Activated CD8-positive, alpha-beta memory T cell treated with anti-CD3 and anti-CD28 coated beads, Interleukin-2, amount 50 U/mL, for 1 hour (primary cell): ENCODE results near the gene CYP46A1.

Experiments
- DNase-seq: peaks from one replicate; pipeline ENCODE4 v3.0.0-alpha.2; 2020; ENCODE audit errors: extremely low read depth

Gene CYP46A1

DNA sequence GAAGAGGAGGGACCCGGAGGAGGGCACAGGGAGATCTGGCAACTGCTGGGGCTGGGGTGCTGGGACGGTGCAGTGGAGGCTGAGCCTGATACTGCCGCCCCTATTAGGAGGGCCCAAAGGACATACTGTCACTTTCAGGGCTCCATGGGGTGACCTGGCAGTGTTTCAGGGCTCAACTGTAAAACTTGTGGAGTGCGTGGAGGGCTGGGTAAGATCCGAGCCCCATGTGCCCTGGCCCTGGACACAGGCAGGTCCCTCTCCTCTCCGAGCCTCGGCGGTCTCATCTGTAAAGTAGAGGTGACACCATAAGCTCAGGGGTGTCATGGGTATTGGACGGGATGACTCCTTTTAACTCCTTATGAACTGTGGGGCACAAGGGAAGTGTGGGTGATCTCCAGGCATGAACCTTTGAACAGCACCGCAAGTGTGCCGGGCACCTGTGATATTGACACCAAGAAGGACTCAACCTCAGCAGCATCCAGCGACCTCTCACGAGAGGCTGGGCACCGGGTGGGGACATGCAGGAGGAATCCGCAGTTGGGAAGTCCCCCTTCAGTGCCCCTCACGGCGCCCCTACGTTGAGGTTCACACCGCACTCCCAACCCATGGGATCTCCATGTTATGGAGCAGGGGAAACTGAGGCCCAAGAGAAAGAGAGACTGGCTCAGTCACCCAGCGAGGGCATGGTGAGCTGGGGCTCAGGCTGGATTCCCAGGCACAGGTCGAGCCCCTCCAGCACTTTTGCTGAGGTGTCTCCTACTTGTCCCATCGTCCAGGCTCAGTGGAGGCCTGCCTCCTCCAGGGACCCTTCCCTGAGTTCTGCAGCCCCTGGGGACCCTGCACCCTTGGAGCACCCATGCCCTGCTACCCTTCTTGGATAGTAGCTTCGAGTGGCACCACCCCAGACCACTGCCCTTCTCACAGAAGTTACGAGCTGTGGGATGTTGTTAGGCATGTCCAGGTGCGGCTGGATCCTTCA, 58.7 kb downstream of the CYP46A1 start:
- DNase-seq: no peak

DNA sequence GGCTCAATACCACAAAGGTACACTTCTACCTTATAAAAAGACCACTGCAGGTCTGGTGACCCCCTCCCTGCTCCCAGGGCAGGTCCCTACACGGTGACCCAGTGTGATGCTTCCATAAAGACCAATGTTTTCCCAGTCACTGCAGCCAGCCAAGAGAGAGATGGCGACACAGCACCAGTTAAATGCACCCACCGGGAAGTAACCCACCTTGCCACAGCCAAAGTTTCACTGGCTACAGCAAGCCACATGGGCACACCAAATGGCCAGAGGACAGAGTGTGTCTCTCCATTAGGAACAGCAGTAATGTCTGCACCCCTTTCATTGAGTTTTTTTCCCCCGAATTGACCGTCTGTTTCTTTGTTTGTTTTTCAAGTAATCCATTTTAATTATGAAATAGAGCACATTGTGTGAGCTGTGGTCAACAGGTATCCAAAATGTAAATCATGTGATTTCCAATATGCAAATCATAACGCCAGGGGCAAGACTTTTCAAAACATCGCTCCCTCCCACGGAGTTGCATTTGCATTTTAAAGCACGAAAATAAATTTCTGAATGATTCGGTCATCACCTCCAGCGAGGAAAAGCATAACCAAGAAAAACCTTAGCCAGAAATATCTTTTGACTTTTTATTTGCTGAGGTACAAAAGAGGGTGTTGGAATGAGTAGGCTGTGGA, 60.2 kb downstream of the CYP46A1 start:
- DNase-seq: no peak

DNA sequence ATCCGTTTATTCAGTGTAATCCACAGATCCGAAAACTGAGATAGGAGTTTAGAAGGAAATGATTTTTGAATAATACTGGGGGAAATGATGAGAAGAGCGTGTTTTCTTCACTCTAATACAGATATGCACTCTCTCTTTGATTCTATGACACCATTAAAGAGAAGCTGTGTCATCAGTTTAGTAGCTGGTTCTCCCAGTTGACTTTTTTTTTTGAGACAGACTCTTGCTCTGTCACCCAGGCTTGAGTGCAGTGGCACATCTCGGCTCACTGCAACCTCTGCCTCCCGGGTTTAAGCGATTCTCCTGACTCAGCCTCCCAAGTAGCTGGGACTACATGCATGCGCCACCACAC, 60.8 kb downstream of the CYP46A1 start:
- DNase-seq: no peak

DNA sequence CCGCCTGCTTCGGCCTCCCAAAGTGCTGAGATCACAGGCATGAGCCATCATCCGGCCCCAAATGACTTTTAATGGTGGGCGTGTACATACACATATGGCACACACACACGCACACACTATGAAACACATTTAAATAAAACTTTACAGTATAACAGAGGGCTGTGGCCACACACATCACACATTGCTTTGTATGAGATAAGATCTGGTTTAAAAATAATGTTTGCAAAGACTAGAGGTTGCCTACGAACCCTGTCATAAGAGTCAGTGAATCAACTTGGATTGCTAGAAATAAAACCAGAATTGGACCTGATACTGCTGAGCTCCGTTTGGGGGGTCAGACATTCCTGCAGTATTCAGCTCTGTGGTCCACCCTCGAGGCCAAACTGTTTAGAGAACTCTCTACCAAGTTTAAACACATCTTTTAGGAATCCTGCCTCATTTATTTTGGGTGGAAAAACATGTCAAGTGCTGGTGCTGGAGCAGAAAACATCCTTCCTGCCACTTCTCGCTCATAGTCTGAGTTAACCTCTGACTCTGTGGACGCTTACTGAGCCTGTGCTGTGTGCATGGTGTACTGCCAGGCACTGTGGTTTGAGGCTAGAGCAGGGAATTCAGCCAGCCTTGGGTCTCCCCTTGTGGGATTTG, 61.3 kb downstream of the CYP46A1 start:
- no peak for DNase-seq

DNA sequence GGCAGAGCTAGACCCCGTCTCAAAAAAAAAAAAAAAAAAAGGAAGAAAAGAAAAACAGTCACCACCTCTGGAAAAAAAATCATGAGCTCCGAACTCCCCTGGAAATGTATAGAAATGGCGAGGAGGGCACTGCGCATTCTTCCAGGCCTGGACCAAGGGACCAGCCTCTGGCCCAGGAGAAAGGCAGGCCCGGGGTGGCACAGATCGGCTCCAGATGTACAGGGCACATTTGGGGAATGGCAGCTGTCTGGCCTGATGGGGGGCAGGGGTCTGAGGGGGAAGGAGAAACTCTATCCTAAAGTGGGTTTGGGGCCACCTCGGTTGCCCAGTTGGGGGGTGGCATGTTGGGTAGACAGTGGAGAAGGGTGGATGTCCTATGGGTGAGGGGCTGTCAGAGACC, 63.1 kb downstream of the CYP46A1 start:
- DNase-seq: no peak

DNA sequence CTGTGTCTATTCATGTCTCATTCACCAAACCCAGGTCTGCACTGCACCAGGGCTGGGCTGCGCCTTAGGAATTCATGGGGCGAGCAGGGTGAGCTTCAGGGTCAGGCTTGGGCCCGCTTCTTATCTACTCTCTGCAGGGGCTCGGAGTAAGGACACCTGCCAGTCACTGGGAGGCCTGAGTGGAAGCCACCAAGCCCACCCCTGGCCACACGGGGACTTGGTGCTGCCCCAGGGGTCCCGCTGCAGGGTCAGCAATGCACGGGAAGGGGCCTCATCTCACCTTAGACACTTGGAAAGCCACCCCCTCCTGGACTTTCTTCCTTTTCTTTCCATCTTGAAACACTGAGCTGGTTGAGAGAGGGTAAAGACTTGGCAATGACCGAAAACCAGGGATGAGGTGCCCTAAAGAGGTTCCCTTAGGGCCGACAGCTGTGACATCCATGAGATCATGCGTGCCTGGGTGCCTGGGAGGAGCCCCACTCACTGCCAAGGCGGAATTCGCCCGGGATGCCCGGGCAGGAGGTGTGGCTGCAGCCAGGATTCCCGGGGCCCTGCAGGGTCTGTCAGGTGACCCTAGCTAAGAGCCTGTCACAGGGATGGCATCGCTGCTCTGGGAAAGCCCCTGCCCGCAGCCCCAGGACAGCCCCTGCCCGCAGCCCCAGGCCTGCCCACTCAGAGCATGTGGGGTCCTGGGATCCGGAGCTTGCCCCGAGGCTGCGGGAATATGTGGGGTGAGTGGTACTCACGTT, 63.7 kb downstream of the CYP46A1 start:
- DNase-seq: no peak

DNA sequence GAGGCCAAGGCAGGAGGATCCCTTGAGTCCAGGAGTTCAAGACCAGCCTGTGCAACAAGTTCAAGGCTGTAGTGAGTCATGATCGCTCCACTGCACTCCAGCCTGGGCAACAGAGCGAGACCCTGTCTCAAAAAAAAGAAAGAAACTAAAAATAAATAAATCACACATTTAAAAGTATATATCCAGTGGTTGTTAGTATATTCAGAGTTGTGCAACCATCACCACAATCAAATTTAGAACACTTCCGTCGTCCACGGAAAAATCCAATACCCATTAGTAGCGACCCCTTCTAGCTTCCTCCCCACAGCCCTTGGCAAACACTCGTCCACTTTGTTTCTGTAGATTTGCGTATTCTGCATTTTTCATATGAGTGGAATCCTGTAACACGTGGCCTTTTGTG, 64.4 kb downstream of the CYP46A1 start:
- no peak for DNase-seq

DNA sequence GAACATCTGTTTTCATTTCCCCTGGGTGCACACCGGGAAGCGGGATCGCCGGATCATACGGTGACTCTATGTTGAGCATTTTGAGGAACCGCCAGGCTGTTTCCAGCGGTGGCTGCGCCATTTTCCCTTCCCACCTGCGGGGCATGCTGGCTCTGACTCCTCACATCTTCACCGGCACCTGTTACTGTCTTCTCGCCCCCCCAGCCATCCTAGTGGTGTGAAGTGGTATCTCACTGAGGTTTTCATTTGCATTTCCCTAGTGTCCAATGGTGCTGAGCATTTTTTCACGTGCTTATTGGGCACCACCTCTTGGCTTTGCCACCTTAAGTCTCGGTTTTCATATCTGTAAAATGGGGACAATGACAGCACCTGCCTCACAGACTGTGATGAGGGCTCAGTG, 65.0 kb downstream of the CYP46A1 start:
- no peak for DNase-seq

DNA sequence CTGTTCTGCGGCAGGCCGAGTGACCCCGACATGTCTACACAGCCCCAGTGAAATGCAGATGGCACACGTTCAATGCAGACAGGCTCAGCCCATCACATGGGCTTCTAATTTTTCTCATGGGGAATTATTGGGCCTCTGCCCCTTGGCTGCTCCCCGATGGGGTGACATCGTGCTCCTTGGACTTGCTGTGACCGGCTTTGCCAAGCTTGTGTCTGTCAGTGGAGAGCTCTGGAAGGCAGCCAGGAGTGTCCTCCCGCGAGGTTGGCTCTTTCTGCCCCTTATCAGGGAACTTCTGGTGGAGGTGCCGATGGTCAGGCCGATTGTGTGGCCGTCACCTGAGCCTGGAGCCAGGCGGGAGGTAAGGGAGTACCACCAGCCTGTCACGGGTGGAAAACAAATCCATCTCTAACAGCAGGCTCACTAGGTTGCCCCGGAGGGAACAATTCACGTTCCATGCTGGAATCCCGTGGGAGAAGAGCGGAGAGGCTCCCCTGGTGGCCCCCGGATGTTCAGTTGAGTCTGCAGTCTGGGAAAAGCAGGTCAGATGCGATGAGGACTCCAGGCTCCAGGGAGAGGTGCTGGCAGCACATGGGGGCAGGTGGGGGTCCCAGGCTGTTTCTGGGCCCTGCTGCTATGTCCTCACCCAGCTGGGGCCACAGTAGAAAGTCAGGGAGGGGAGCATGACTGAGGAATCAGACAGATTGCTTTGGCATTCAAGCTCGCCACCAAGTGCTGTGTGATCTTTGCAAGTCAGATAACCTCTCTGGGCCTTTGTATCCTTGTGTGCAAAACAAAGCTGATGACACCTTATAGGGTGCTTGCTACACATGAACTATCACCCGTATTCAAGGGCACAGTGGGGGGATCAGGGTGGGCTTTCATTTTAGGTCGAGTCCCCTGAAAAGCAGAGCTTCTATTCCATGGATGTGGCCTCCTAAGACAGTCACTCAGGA, 65.9 kb downstream of the CYP46A1 start:
- DNase-seq: no peak

DNA sequence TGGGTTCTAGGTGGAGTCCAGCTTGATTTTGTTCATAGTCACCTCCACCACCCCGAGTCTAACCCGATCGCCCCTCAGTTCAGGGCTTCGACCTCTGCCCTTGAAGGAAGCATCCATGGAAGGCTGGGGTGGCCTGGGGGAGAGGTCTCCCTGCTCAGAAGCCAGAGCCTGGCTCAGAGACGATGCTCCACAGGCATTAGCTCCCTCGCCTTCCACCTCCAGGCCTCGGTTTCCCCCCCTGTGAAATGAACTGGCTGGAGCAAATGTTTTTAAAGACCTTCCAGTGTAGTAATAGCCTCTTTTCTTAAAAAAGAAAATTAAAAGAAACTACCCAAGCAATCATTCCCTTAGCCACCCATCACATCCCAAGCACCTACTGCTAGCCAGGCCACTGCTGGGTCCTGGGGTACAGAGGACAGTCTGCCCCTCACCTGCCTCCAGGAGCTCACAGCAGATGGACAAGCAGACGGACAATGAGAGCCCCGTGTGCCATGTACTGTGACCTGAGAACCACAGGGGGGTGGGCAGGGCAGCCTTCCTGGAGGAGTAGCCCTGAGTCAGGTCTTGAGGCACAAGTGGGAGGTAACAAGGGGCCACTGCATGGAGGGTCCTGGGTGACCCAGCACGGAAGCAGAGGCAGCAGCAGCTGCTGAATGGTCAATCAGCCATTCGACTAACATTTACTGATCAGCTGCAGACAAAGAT, 66.8 kb downstream of the CYP46A1 start:
- DNase-seq: no peak

DNA sequence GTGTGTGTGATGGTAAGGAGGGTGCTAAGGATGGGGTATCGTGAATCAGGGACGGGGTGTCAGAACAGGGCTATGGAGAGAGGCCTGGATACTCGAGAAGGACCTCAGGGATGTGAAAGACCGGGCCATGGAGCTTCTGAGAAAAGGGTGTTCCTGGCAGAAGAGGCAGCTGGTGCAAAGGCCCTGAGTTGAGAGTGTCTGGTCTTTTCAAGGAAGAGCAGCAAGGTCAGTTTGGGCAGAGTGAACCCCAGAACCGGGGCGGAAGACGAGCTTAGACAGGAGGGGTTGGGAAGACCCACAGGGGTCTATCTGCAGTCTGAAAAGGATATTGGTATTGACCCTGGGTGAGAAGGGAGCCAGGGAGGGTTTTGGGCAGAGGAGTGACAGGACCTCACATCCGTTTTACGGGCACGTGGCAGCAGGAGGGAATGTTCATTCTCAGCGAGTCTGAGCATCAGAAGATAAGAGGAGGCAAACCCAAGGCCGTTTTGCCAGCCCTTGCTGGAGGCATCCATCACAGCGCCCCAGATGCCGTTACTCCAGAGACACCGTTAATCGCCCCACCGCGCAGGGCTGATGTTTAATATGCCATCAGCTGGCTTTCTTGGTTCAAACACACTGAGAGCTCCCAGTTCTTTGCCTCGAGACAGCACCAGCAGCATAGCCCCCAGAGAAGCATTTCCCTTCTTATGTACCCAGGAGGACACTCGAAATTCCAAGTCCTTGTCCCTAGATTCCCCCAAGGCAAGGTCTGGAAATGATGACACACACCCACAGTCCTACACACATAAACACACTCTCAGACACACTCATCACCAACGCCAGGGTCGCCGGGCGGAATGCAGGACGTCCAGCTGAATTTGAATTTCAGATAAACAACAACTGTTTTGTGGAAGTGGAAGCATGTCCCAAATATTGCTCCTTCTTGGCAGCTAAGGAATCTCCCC, 67.7 kb downstream of the CYP46A1 start:
- DNase-seq: no peak

DNA sequence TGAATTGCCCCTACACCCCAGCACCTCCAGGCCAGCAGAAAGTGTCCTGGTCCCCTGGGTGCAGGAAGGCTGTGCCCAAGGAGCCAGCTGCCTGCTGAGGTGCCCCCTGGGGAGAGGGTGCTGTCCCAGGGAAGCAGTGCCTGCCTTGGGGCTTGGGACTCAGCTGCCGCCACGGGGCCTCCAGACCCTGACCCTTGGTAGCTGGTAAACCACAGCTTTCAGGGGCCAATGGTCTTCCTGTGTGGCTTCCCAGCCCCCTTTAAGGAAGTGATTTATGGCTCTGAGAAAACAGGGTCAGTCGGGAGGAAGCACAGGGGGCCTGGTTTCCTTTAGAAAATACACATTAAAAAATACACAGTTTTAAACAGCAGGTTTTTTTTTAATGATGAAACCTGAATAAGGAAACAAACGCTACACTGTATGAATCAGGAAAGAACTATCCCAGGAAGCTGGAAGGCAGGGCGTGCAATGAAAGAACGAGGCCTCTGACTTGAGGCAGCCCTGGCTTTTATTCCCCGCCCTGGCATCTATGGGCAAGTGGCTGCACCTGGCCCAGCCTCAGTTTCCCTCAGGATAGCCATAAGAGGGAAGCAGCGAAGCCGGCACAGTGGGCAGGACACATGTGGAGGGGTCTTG, 68.5 kb downstream of the CYP46A1 start:
- no peak for DNase-seq

DNA sequence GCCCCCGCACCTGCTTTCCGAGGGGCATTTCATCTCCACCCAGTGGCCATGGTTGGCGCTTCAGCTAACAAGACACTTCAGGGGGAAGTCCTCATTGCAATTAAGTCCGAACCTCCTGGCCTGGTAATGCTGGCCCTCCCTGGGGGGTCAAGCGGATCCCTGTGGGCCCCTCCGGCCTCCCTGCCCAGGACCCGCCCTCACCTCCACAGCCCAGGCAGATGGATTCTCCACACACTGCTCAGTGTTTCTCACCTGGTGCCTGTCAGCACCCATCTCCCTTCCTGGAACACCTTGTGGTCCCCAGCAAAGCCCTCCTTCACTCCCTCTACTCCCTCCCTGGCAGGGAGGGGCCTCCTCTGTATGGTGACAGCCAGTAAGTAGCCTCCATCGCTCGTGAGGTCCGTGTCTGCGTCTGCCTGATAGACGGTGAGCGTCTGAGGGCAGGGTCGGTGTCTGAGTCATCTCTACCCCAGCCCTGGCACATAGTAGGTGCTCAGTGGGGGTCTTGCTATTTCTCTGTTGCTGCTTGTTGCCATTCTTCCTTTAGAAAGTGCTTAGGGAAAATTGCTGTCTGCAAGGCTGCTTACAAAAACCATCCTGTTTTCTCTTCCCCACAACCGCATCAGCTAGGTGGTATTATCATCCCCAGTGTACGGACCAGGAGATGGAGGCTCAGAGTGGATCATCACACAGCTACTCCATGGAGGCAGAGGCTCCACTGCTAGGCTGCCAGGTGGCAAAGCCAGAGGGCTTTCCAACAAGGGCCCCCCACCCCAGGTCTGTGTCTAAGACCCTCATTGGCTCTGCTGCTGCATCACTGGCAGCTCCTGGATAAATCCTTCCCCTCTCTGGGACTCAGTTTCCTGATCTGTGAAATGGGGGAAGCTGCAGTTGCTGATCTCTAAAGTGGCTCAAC, 69.4 kb downstream of the CYP46A1 start:
- DNase-seq: no peak

DNA sequence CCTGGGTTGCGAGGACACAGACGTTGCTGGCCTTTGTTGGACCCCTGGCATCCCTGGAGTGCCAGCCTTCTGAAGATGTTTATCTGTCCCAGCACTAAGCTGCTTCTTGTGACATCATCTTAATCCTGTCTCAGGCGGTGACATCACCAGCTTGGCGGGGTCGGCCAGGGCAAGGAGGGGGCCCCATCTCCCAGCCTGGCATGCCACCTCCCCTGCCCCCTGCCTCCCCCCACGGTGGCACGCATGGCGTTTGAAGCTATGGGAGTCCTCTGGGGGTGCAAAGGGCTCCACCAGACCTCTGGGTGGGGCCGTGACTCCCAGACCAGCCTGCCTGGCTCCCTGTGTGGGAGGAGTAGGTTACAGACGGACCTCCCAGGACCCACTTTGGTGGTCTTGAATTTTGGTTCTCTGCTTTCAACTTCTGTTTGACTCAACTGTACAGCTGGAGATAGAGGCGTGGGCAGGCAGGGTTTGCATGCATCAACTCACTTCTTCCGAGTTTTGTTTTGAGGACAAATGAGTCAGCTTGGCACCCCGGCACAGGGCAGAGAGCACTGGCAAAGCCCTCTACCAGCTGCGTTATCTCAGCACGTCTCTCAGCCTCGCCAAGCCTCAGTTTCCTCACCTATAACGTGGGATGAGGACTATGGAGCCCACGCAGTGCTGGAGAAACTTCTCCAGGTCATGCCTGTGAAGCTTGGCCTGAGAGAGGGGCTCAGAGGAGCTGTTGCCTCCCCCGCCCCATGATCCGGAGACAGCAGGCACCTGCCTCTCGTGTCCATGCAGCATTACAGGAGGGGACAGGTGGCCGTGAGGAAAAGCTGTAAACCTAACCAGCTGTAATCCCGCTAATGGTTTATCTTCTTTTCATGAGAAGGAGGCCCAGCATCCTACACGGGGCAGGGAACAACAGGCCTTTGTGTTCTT, 70.3 kb downstream of the CYP46A1 start:
- DNase-seq: no peak

DNA sequence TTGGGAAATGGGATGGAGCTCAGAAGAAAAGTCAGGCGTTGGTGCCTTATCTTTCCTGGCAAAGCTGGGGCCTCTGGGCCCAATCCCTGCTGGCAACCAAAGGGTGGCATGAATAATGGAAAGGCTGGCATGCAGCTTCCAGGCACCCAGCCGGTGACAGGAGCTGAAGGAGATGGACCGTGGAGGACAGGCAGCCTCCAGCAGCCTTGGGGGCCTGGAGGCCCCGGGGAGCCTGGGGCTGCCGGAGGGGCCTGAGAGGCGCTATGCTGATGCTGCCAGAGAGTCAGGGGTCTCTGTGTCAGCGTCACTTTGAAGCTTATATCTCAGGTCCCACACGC, 70.9 kb downstream of the CYP46A1 start:
- no peak for DNase-seq
